Measurements from ENCODE around the gene ASIC2. TPM values are rescaled to one million over a fixed set of nuclear protein-coding genes. Genes with fewer than 3 reads are reported as not detected.

ASIC2 gene
- total and polyA plus RNA-seq, 2 donors (not counting 1 experiment from before 2014, with no cell fraction given), result not detected

DNA sequence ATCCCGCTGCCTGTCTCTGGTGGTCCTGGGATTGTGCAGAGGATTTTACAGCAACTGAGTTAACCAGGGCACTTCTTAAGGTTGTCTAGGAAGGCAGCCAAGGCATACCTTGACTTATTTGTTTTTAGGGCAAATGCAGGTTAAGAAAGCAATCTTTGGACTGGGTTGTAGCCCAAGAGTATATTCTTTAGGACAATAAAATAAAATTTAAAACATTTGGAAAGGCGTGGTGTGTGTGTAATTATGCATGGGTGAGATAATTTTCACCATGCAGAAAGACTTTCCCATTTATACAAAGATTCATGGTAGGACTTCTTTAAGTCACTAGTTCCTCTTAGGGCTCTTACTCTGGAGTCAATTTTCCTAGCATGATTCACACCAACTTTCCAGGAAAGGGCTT is 208.3 kb downstream of the ASIC2 start:
- H3K9ac ChIP-seq (ENCODE audit: low read length), result no peak overlapping the region
- DNase-seq (no peak), ATAC-seq (ENCODE audit: low read depth) (no peak)
- H2AFZ ChIP-seq (ENCODE audit: insufficient read depth, low read depth, low read length, poor library complexity, severe bottlenecking), result no peak overlapping the region
- intact Hi-C loops (cut with micrococcal nuclease), result no loop called here
- WGBS (ENCODE audit: insufficient coverage), result no CpG with 5 or more reads among the region's 2 CpGs
- POLR2A ChIA-PET, result no interaction called here
- H3K27ac Mint-ChIP-seq, result no peak overlapping the region
- no peaks in the 10 kb centered on the region for H3K36me3 ChIP-seq (replicated peaks in 1 of 2; ENCODE audit: control extremely low read depth in 1 of 2, control insufficient read depth in 1 of 2, extremely low read depth in 1 of 2, insufficient read depth in 2 of 2, low read length in 1 of 2)
- TF ChIP-seq, protein P1, sequence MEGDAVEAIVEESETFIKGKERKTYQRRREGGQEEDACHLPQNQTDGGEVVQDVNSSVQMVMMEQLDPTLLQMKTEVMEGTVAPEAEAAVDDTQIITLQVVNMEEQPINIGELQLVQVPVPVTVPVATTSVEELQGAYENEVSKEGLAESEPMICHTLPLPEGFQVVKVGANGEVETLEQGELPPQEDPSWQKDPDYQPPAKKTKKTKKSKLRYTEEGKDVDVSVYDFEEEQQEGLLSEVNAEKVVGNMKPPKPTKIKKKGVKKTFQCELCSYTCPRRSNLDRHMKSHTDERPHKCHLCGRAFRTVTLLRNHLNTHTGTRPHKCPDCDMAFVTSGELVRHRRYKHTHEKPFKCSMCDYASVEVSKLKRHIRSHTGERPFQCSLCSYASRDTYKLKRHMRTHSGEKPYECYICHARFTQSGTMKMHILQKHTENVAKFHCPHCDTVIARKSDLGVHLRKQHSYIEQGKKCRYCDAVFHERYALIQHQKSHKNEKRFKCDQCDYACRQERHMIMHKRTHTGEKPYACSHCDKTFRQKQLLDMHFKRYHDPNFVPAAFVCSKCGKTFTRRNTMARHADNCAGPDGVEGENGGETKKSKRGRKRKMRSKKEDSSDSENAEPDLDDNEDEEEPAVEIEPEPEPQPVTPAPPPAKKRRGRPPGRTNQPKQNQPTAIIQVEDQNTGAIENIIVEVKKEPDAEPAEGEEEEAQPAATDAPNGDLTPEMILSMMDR (IDR thresholded peaks at IDR 0.05), result no peak
- no peaks in the 10 kb centered on the region for H4K20me1 ChIP-seq (ENCODE audit: control insufficient read depth, insufficient read depth, low read length, poor library complexity, severe bottlenecking)
- CTCF ChIA-PET, result no interaction called here
- no peak overlapping the region for H3K27ac ChIP-seq (ENCODE audit: low read length in 2 of 2)
- peaks cover 0 to 7% (median 0%) of the 10 kb centered on the region in 3 donors for H3K9me3 ChIP-seq (ENCODE audit: control extremely low read depth in 1 of 3, control insufficient read depth in 2 of 3, insufficient read depth in 1 of 3, low read length in 2 of 3)
- H3K79me2 ChIP-seq (ENCODE audit: control insufficient read depth, insufficient read depth, low read length), result no peaks in the 10 kb centered on the region
- H3K4me3 ChIP-seq (ENCODE audit: control extremely low read depth in 1 of 5, extremely low read depth in 1 of 5, insufficient read depth in 1 of 5, low read depth in 2 of 5, low read length in 4 of 5), result no peak overlapping the region
- peaks cover 0 to 8% (median 3%) of the 10 kb centered on the region in 4 experiments for H3K27me3 ChIP-seq (replicated peaks in 1 of 4; ENCODE audit: control extremely low read depth in 1 of 4, control insufficient read depth in 3 of 4, insufficient read depth in 4 of 4, low read length in 3 of 4)
- peaks cover 30% of the 10 kb centered on the region for H3K27me3 Mint-ChIP-seq
- H3K4me1 ChIP-seq (ENCODE audit: control insufficient read depth in 2 of 2, insufficient read depth in 2 of 2, low read length in 2 of 2), result no peaks in the 10 kb centered on the region
- no peak overlapping the region for H3K4me3 Mint-ChIP-seq
- no peak overlapping the region for H3K4me2 ChIP-seq (replicated peaks; ENCODE audit: low read depth, low read length, poor library complexity, severe bottlenecking)
- H3K4me1 Mint-ChIP-seq, result no peaks in the 10 kb centered on the region
- H3K9me3 Mint-ChIP-seq (ENCODE audit: insufficient read depth), result no peaks in the 10 kb centered on the region

DNA sequence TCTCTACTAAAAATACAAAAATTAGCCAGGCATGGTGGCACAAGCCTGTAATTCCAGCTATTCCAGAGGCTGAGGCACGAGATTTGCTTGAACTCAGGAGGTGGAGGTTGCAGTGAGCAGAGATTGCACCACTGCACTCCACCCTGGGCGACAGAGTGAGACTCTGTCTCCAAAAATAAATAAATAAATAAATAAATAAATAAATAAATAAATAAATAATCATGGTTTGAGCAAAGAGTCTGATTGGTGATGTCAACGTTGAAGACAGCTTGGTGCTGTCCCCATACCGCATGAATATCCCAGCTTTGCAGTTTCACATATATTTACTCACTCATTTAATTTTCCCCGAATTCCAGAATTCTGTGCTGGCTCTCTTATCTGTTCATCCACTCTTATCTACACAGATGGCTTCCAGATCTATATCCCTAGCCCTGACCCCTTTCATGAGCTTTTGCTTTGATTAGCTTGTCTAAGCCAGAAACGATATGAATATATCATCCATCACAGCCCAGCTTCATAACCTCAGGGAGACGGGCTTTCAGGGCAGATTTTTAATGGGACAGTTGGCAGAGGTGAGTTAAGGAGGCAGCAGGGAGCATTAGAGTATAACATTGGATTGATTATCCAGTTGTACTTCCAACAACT is 210.4 kb downstream of the ASIC2 start:
- Histone ChIP-seq H3K79me2 (ENCODE audit: control insufficient read depth, insufficient read depth, low read length) (no peaks in the 10 kb centered on the region), H2AFZ (ENCODE audit: insufficient read depth, low read depth, low read length, poor library complexity, severe bottlenecking) (no peak overlapping the region)
- 100% methylated on average over 1 of the region's 7 CpGs for WGBS (ENCODE audit: insufficient coverage)

More for the DNA sequence above, 210.4 kb downstream of the ASIC2 start:
- ChIA-PET POLR2A (no interaction called here), CTCF (no interaction called here)
- H3K27ac Mint-ChIP-seq, result no peak overlapping the region
- Histone ChIP-seq H4K20me1 (ENCODE audit: control insufficient read depth, insufficient read depth, low read length, poor library complexity, severe bottlenecking) (no peaks in the 10 kb centered on the region), H3K4me1 (ENCODE audit: control insufficient read depth in 2 of 2, insufficient read depth in 2 of 2, low read length in 2 of 2) (no peaks in the 10 kb centered on the region), H3K27ac (ENCODE audit: low read length in 2 of 2) (no peak overlapping the region), H3K36me3 (replicated peaks in 1 of 2; ENCODE audit: control extremely low read depth in 1 of 2, control insufficient read depth in 1 of 2, extremely low read depth in 1 of 2, insufficient read depth in 2 of 2, low read length in 1 of 2) (no peaks in the 10 kb centered on the region), H3K9ac (ENCODE audit: low read length) (no peak overlapping the region), H3K27me3 (replicated peaks in 1 of 4; ENCODE audit: control extremely low read depth in 1 of 4, control insufficient read depth in 3 of 4, insufficient read depth in 4 of 4, low read length in 3 of 4) (peaks cover 0 to 8% (median 3%) of the 10 kb centered on the region in 4 experiments), H3K9me3 (ENCODE audit: control extremely low read depth in 1 of 3, control insufficient read depth in 2 of 3, insufficient read depth in 1 of 3, low read length in 2 of 3) (peaks cover 0 to 7% (median 0%) of the 10 kb centered on the region in 3 donors), H3K4me2 (replicated peaks; ENCODE audit: low read depth, low read length, poor library complexity, severe bottlenecking) (no peak overlapping the region), H3K4me3 (ENCODE audit: control extremely low read depth in 1 of 5, extremely low read depth in 1 of 5, insufficient read depth in 1 of 5, low read depth in 2 of 5, low read length in 4 of 5) (no peak overlapping the region)
- no peak for TF ChIP-seq EZH2 (IDR thresholded peaks at IDR 0.05; ENCODE audit: borderline replicate concordance, insufficient read depth, low read depth, low read length, poor library complexity, severe bottlenecking)
- TF ChIP-seq, protein P1 (IDR thresholded peaks at IDR 0.05), result no peak
- H3K9me3 Mint-ChIP-seq (ENCODE audit: insufficient read depth), result no peaks in the 10 kb centered on the region
- H3K4me1 Mint-ChIP-seq, result no peaks in the 10 kb centered on the region
- ATAC-seq (ENCODE audit: low read depth) (no peak), DNase-seq (no peak)
- H3K4me3 Mint-ChIP-seq, result no peak overlapping the region
- H3K27me3 Mint-ChIP-seq, result peaks cover 35% of the 10 kb centered on the region
- intact Hi-C loops (cut with micrococcal nuclease), result no loop called here
